Heart right ventricle (tissue), 16 donors: Measurements from ENCODE around the gene BIRC6. TPM values are rescaled to one million over a fixed set of nuclear protein-coding genes. Genes with fewer than 3 reads are reported as not detected.

Source experiments
- ATAC-seq, 8 donors: fragments of 200-7000 bp; cut with Tn5 transposase; one replicate each; pipeline ENCODE4 v1.9.1; 2020; ENCODE audit warnings: mild to moderate bottlenecking in 8 of 8, moderate library complexity in 8 of 8, moderate number of reproducible peaks in 1 of 8
- DNase-seq, 2 donors: peaks; one replicate each; pipeline ENCODE4 v3.0.0-alpha.2; 2020
- H3K27ac ChIP-seq, 10 donors: fragments of 200-600 bp; sonication (generic) in 2 of 10; one replicate each; pipeline versions ENCODE4 v1.5.0 to v1.8.0; 2020 to 2022; ENCODE audit warnings: mild to moderate bottlenecking in 3 of 10
- H3K27me3 ChIP-seq, 7 donors: fragments of 200-600 bp; one replicate each; pipeline ENCODE4 v1.8.0; 2021 to 2022; ENCODE audit warnings: mild to moderate bottlenecking in 2 of 7
- H3K36me3 ChIP-seq, 9 donors: fragments of 200-600 bp; sonication (generic) in 1 of 9; one replicate each; pipeline versions ENCODE4 v1.5.0 to v1.8.0; 2020 to 2022; ENCODE audit warnings: mild to moderate bottlenecking in 2 of 9
- H3K4me1 ChIP-seq, 9 donors: fragments of 200-600 bp; sonication (generic) in 1 of 9; one replicate each; pipeline versions ENCODE4 v1.5.0 to v1.8.0; 2020 to 2022; ENCODE audit warnings: mild to moderate bottlenecking in 4 of 9
- H3K4me3 ChIP-seq, 10 donors: fragments of 200-600 bp; sonication (generic) in 2 of 10; one replicate each; pipeline versions ENCODE4 v1.5.0 to v1.8.0; 2020 to 2022; ENCODE audit warnings: mild to moderate bottlenecking in 7 of 10, moderate library complexity in 2 of 10
- H3K9me3 ChIP-seq, 11 donors: fragments of 200-600 bp in 10 of 11; sonication (generic) in 2 of 11; one replicate each; pipeline versions ENCODE4 v1.5.0 to v1.8.0; 2013 to 2022; ENCODE audit warnings: mild to moderate bottlenecking in 2 of 11, control low read depth in 1 of 11, moderate library complexity in 1 of 11
- WGBS, 2 donors: extraction: QIAGEN DNeasy Blood & Tissue Kit; methylation state at CpG; one replicate each; pipeline ENCODE4 v1.1.7; 2013; ENCODE audit warnings: inconsistent platforms in 1 of 2; 5-methylcytosine and 5-hydroxymethylcytosine counted together
- intact Hi-C, 10 donors: fragments of 100-400 bp; cut with DNase I; formaldehyde crosslinking; loops; one replicate each; pipeline versions ENCODE4 v1.11.1 to v1.14.2; 2022
- polyA plus RNA-seq, 2 donors: library from polyadenylated mRNA; stranded (reverse); fragments of 200-250 nt; gene quantifications; one replicate each; pipeline ENCODE4 v1.2.3, GENCODE V29; 2013
- total RNA-seq, 10 donors: library from RNA; stranded (reverse); fragmentation: NEBNext Ultra II Directional in 3 of 10; extraction: Animal tissue kit (Norgen Biotek cat#: 25700) in 3 of 10; gene quantifications; one replicate each; pipeline versions ENCODE4 v1.2.1 to v1.2.4, GENCODE V29; 2021 to 2023
- TF ChIP-seq, protein P1 (sequence below), 9 donors: fragments of 200-600 bp; sonication (generic) in 2 of 9; IDR thresholded peaks; one replicate each; pipeline versions ENCODE4 v1.5.0 to v1.8.0; 2021 to 2022; ENCODE audit warnings: antibody characterized with exemption in 9 of 9, mild to moderate bottlenecking in 5 of 9, moderate library complexity in 1 of 9
- donor health status: Arrhythmogenic right ventricular cardiomyopathy.
- donor health status: ischemic (EF 13 %, LVEDD 7.1; RV severe dilation, severe dysfunction).
- donor health status: healthy with polysubstance abuse.
- donor health status: DM: no; HTN: yes; CAD: no.
- donor health status: DM: no; HTN: no; CAD: no.
- donor health status: ischemic (EF 25% LVEDD 6.9; RV normal size, moderate dysfunction).
- donor health status: ischemic (EF 25% LVEDD 5.7; RV mildly dilated, moderate dysfunction).
- donor health status: healthy.
- donor health status: DM: yes; HTN: yes; CAD: no.
- donor health status: Ischemic cardiomyopathy.
- donor health status: ischemic (EF 35%, LVEDD 5.7; RV mildly dilated, moderate dysfunction).
- donor health status: nonischemic (EF 11% LVEDD 7.7; RV severe dilation, severe dysfunction).
- donor health status: DM: yes; HTN: yes; CAD: no.
- donor health status: PGD.
- donor health status: ischemic (EF 29% LVEDD 5.4; RV normal size, mild dysfunction).
- donor health status: nonischemic (EF 23%, LVEDD 6.1; RV moderate dilation, normal function).

BIRC6 gene
- total and polyA plus RNA-seq, 12 donors, result 12.8 to 64.0 (median 47.6) TPM

DNA sequence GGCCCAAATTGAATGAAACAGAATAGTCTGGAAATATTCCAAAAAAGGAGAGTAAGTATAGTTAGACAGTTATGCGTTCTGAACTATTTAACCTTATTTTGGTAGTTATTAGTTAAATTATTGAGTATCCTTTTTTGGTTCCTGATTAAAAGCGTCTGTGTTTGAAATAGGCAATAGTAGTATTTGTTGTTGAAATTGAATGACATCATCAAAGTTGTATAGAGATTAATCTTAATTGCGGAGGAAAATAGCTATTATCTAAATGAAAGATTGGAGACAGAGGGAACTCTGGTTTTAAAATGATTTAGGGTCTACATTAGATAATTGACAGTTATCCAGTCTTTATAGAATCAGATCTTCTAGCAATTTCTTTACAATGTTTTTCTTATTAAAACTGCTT is 115.8 kb downstream of the BIRC6 start:
- 63 to 65% methylated on average over 3 of the region's 3 CpGs for WGBS, 2 donors
- no peak for ATAC-seq
- no peaks in the 10 kb centered on the region for H3K9me3 ChIP-seq
- no peak overlapping the region for H3K4me3 ChIP-seq
- H3K27me3 ChIP-seq, result no peaks in the 10 kb centered on the region
- H3K36me3 ChIP-seq, result peaks cover 0 to 97% (median 33%) of the 10 kb centered on the region in 9 donors
- H3K27ac ChIP-seq, result no peak overlapping the region
- TF ChIP-seq, protein P1, sequence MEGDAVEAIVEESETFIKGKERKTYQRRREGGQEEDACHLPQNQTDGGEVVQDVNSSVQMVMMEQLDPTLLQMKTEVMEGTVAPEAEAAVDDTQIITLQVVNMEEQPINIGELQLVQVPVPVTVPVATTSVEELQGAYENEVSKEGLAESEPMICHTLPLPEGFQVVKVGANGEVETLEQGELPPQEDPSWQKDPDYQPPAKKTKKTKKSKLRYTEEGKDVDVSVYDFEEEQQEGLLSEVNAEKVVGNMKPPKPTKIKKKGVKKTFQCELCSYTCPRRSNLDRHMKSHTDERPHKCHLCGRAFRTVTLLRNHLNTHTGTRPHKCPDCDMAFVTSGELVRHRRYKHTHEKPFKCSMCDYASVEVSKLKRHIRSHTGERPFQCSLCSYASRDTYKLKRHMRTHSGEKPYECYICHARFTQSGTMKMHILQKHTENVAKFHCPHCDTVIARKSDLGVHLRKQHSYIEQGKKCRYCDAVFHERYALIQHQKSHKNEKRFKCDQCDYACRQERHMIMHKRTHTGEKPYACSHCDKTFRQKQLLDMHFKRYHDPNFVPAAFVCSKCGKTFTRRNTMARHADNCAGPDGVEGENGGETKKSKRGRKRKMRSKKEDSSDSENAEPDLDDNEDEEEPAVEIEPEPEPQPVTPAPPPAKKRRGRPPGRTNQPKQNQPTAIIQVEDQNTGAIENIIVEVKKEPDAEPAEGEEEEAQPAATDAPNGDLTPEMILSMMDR (IDR thresholded peaks at IDR 0.05), result no peak
- intact Hi-C loops, result no loop called here
- no peak for DNase-seq
- no peaks in the 10 kb centered on the region for H3K4me1 ChIP-seq

DNA sequence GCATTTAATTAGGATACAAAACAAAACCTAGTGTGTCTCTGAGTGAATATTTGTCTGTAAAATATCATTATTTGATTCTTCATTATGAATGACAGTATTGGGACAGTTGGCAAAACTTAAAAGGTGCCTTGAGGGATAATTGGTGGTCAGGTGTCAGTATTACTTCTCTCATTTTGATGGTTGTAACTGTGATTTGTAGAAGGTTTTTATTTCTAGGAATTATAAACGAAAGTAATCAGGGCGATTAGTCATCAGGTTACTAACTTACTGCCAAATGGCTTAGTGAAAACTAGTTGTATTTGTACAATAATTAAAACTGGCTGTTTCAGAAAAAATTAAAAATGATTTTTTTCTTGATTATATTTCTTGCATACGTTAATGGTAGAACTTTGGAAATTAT is 117.6 kb downstream of the BIRC6 start:
- no peaks in the 10 kb centered on the region for H3K4me1 ChIP-seq
- no peak overlapping the region for H3K27ac ChIP-seq
- TF ChIP-seq, protein P1 (IDR thresholded peaks at IDR 0.05), result no peak
- DNase-seq (no peak), ATAC-seq (no peak)
- no peak overlapping the region for H3K4me3 ChIP-seq
- whole genome bisulfite sequencing, 2 donors, result 93 to 95% methylated on average over 3 of the region's 3 CpGs
- H3K27me3 ChIP-seq, result no peaks in the 10 kb centered on the region
- intact Hi-C loops, result no loop called here
- no peaks in the 10 kb centered on the region for H3K9me3 ChIP-seq
- peaks cover 0 to 97% (median 30%) of the 10 kb centered on the region in 9 donors for H3K36me3 ChIP-seq

DNA sequence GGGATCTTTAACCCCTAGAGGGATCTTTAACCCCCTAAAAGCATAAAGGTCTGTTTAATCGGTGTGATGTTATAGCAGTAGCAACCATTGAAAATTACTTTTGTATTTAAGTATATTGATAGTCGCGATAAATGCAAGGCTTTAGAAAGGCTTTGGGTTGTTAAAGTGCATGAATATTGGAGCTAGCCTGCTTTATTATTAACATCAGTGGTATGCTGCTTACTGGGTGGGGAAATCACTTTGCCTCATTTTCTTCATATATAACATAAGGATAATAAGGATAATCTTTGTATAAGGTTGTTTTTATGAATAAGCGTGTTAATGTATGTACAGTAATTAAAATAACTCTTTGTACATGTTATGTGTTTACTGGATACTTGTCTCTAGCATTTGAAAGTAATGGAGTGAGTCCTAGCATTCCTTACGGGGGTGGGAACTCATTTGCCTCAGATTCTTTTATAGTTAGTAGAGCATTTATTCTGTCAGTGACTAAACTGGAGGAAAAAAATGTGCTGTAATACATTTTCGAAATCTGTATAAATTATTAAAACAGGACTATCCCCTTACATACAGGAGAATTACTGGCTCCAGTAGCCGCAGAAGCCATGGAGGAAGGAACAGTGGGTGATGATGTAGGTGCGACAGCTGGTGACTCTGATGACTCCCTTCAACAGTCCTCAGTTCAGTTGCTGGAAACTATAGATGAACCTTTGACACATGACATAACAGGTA is 122.2 kb downstream of the BIRC6 start:
- H3K9me3 ChIP-seq, result no peaks in the 10 kb centered on the region
- H3K27me3 ChIP-seq, result no peaks in the 10 kb centered on the region
- no peaks in the 10 kb centered on the region for H3K4me1 ChIP-seq
- H3K36me3 ChIP-seq, result peaks cover 0 to 100% (median 52%) of the 10 kb centered on the region in 9 donors
- no peak overlapping the region for H3K4me3 ChIP-seq
- ATAC-seq (no peak), DNase-seq (no peak)
- 92 to 96% methylated on average over 8 of the region's 8 CpGs for WGBS, 2 donors
- intact Hi-C loops, result loop anchor here in 1 of 10 donors (1.0 kb wide), 1 partner anchor 24 kb away; no protein-coding TSS in a partner anchor
- no peak overlapping the region for H3K27ac ChIP-seq
- TF ChIP-seq, protein P1 (IDR thresholded peaks at IDR 0.05), result no peak

DNA sequence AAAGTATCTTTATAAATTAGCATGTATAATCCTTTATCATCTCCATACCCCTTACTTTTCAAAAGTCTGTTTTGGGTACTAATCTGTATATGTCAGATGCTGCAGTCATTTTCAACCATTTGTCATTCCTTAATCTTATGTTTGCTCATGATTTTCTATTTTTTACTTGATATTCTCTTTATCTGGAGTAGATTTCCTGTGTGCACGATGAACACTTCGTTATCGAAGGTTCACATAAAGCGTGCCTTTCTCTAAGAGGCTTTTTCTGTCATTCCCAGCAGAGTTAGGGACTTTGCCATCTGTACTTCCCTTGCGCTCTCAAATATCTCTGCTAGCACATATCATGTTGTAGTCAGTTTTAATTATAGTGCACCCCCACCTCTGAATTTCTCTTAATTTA is 123.2 kb downstream of the BIRC6 start:
- ATAC-seq, result no peak
- H3K27ac ChIP-seq, result no peak overlapping the region
- no peak overlapping the region for H3K4me3 ChIP-seq
- H3K9me3 ChIP-seq, result no peaks in the 10 kb centered on the region
- 58 to 64% methylated on average over 5 of the region's 5 CpGs for WGBS, 2 donors
- peaks cover 0 to 4% (median 0%) of the 10 kb centered on the region in 9 donors for H3K4me1 ChIP-seq
- no peak for DNase-seq
- intact Hi-C loops, result no loop called here
- no peaks in the 10 kb centered on the region for H3K27me3 ChIP-seq
- TF ChIP-seq, protein P1 (IDR thresholded peaks at IDR 0.05), result no peak
- peaks cover 0 to 100% (median 53%) of the 10 kb centered on the region in 9 donors for H3K36me3 ChIP-seq
